Effector CD4-positive, alpha-beta T cell (primary cell): ENCODE data around the gene FAM222A.

Experiments used
- DNase-seq: peaks from one replicate; pipeline ENCODE4 v3.0.0-alpha.2; 2020

Gene FAM222A

GRCh38 chr12:109804820-109805761, 91.5 kb downstream of the FAM222A start:
- peak; percentile 62 for DNase-seq

GRCh38 chr12:109807954-109808643, 94.5 kb downstream of the FAM222A start:
- DNase-seq: no peak

DNA sequence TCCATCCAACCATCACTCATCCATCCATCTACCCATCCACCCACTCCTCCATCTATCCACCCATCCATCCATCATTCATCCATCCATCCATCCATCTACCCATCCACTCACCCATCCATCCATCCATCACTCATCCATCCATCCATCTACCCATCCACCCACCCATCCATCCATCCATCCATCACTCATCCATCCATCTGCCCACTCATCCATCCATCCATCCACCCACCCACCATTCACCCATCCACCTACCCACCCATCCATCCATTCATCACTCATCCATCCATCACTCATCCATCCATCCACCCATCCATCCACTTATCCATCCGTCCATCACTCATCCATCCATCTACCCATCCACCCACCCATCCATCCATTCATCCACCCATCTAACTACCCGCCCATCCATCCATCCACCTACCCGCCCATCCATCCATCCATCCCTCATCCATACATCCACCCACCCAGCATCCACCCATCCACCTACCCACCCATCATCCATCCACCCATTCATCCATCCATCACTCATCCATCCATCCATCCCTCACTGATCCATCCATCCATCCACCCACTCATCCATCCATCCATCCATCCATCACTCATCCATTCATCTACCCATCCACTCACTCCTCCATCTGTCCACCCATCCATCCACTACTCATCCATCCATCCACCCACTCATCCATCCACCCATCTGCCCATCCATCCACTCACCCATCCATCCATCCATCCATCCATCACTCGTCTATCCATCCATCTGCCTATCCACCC, 95.4 kb downstream of the FAM222A start:
- DNase-seq: no peak

DNA sequence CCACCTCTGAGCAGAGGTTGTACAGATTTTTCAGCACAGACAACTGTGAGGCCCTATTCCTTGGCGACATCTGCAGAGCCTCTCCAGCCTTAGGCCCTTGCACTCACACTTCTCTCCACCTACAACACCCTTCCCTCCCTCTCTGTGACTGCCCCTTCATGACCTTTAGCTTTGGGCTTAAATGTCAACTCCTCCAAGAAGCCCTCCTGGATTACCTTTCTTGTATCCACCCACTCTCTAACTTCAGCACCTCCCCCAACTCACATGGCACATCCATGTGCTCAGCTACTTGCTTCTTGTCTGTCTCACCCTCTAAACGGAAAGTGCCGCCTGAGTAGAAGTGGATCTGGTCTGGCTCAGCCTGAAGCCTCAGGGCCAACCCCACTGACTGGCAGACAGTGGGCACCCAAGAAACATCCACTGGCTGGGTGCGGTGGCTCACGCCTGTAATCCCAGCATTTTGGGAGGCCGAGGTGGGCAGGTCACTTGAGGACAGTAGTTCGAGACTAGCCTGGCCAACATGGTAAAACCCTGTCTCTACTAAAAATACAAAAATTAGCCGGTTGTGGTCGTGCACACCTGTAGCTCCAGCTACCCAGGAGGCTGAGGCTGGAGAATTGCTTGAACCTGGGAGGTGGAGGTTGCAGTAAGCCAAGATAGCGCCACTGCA, 97.5 kb downstream of the FAM222A start:
- DNase-seq: no peak

GRCh38 chr12:109811624-109811995, 98.0 kb downstream of the FAM222A start:
- DNase-seq: no peak

- DNase-seq: no peak
Observed at GRCh38 chr12:109813810-109814416, 100.3 kb downstream of the FAM222A start.

DNA sequence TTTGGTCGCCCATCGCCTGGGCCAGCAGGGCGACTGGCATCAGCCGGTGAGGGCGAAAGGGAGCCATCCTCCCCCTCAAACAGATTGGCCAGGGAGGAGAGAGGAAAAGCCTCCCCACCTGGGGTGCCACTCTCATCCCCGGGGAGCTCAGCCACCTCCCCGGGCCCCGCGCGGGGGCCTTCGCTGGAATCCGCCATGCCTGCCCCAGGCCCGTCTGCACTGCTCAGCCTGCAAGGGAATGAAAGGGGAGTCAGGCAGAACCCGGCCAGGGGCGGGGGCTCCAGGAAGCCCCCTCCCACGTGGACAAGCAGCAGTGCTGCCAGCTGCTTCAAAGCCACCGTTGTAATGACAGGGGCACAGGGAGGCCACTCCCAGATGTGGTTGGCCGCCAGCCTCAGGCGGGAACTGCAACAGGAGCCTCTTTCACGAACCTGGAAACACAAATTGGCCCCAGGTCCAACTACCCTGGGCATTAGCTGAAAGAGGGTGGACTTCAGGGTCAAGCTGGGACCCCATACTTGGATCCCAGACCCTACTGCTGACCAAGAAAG, 101.0 kb downstream of the FAM222A start:
- no peak for DNase-seq

DNA sequence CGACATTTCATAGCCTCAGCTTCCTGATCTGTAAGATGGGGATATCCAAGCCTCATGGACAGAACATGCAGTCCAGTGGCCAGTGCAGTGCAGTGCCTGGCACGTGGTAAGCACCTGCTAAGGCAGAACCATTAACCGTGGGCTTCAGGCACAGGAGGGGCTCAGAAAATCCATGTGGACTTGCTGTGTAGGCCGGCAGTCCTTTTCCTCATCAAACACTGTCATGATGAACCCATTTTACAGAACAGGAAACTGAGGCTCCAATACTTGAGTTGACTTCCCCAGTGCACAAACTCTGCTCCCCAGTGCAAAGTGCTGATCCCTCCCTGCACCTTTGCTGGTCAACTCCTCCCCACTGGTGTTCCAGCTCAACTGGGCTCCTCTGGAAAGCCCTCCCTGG, 101.6 kb downstream of the FAM222A start:
- DNase-seq: no peak

DNA sequence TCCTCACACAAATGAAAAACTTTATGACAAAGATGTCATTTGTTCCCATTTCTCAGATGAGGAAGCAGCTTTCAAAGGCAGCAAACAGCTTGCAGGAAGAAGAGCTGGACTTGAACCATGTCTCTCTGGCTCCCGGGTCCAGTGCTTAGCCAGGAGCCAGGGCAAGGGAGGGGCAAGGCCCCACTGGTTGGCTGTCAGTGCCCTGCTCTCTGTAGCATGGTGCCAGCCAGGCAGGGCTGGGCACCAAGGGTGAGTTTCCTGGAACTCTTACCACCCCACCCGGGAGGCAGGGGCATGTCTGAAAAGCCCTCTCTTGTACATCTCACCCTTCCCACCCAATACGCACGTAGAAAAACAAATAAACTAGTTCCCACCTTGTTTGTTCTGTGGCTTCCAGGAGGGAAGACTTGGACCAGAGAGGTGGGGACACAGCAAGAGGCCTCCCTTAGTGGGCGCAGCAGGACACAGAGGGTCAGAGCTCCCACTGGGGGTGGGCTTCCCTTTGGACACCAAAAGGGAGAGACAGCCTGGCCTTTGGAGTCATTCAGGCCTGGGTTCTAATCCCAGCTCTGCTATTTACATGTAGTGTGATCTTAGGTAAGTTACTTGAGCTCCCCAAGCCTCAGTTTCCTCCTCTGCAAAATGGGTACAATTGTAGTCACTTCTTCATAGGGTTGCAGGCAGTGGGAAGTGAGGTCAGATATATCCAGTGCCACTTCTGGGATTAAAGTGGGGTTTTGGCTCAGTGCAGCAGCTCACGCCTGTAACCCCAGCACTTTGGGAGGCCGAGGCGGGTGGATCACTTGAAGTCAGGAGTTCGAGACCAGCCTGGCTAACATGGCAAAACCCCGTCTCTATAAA, 102.4 kb downstream of the FAM222A start:
- DNase-seq: no peak

DNA sequence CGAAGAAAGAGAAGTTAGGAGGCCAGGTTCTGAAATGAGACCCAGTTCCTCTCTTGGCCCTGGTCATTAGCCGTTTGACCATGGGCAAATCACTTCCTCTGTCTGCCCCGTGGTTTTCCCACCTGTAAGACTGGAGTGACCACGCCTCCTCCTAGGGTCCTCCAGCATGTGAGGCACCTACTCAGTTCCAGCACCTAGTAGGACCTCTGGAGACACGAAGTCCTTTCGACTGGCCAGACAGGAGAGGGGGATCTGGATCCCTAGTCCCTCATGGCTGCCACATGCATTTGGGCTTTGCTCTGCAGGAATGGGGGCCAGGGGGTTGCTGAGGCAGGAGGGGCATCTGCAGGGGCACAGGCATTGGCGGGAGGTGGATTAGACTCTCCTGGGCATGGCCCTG, 103.2 kb downstream of the FAM222A start:
- no peak for DNase-seq

- no peak for DNase-seq
Observed at GRCh38 chr12:109817627-109818231, 104.1 kb downstream of the FAM222A start.

DNA sequence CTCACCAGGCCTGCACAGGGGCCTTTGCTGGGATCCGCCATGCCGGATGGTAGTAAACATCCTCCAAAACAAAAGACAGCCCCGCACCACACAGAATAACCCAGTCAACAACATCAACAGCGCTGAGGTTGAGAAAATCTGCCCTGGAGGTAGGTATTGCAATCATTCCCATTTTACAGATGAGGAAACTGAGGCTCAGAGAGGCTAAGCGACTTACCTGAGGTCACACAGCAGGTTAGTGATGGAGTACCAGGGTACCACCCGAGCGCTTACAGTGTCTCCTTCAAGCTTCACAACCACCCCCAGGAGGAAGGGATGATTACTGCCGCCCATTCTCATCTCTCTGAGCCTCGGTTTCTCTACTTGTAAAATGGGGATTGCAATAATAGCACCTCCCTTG, 104.6 kb downstream of the FAM222A start:
- no peak for DNase-seq

- DNase-seq: no peak
Observed at GRCh38 chr12:109818905-109819500, 105.4 kb downstream of the FAM222A start.
